ENCODE measurements around the gene MUC6.

GRCh38 chr11:1081601-1082311 is 45.2 kb upstream of the MUC6 start:
- TF ChIP-seq CTCF (IDR thresholded peaks at IDR 0.05), result no peak
- TF ChIP-seq FOXM1 (IDR thresholded peaks at IDR 0.05; ENCODE audit: low read depth), result no peak

Measured in SK-N-SH (cell line).